Hindlimb muscle (tissue), 1 donor: ENCODE measurements around the gene ANKRD16. TPM values are rescaled to one million over a fixed set of nuclear protein-coding genes. Genes with fewer than 3 reads are reported as not detected.
A peak's percentile ranks its signal among the peaks of the same experiment; 100 is the strongest.
"Not testable (repeated sequence)": the region's sequence is repeated elsewhere in the genome, so short reads cannot be mapped to it uniquely, and the experiment has no call there.

ENCODE experiments used
- DNase-seq: peaks from one replicate; pipeline ENCODE4 v3.0.0-alpha.2; 2013
- polyA plus RNA-seq: library from polyadenylated mRNA; unstranded; fragments of 120-200 nt; gene quantifications from one replicate; pipeline ENCODE4 v1.2.1, GENCODE V29; 2013; ENCODE audit not compliant: insufficient read length

Gene ANKRD16
- polyA plus RNA-seq, 1 donor: 6.4 TPM

- no peak for DNase-seq
Measured at GRCh38 chr10:5902511-5903274, 13.0 kb upstream of the ANKRD16 start.

DNA sequence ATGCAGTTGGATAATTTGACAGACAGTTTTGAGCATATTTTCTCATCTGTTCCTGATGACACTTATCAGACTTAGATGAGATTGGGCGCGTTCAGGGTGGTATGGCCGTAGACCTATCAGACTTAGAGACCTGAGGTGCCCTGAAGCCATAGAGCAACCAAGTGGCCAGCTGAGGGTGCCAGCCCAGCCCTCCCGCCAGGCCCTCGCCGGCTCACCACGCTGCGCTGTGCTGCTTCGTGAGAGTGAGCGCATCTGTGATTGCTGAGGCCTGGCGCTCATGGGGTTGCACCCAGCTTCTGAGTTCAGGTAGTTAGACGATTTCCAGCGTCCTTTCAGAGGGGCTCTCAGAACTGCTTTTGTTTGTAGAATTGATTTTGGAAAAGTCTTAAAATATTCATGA, 10.6 kb upstream of the ANKRD16 start:
- no peak for DNase-seq

GRCh38 chr10:5898163-5898562, 8.5 kb upstream of the ANKRD16 start:
- DNase-seq: no peak

DNA sequence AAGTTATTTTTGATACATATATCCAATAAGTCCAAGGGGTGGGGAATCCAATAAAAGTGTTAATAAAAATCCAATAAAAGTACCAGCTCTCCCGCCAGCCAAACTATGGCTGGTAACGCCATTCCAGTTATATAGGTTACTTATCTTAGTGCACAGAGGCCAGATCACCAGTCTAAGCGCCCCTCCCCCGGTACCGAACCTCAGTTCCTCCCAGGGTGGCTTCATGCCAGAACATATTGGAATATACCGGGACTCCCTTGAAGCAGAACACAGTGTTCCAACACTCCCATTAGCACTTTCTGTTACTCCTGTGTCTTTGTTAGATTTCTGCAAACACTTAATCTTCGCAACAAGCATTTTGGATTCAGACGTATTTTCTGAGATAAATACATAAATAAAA, 7.8 kb upstream of the ANKRD16 start:
- no peak for DNase-seq

DNA sequence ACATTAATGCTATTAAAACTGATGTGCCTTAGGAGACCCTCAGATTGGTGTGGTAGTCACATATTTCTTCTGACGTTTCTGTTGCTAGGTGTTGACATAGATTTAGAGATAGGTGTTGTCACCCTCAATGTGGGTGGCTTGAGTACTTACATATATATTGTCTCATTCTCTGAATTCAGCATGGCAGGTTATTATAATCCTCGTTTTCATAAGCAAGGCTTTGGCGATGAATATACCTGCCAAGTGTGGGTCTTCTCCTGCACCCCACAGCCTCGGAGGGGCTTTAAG, 7.3 kb upstream of the ANKRD16 start:
- DNase-seq: no peak

GRCh38 chr10:5896208-5897052, 6.7 kb upstream of the ANKRD16 start:
- no peak for DNase-seq

DNA sequence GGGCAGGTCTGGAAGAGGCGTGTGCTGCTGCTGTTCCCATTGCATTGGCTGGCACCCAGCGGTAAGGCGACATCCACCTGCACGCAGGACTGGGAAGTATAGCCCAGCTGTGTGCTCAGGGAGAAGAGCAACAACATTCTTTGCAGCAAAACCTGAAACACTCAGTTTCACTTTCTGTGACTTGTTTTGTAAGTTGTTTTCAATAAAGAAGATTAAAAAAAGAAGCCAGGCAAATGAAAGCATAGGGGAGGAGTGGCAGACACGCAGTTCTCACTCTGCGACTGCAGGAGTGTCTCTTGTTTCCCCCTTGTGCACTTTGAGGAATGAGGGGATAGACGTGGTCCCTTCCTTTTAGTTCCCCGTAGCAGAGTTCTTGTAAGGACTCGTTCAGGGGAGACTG, 6.1 kb upstream of the ANKRD16 start:
- no peak for DNase-seq

GRCh38 chr10:5895365-5895764, 5.7 kb upstream of the ANKRD16 start:
- DNase-seq: no peak

DNA sequence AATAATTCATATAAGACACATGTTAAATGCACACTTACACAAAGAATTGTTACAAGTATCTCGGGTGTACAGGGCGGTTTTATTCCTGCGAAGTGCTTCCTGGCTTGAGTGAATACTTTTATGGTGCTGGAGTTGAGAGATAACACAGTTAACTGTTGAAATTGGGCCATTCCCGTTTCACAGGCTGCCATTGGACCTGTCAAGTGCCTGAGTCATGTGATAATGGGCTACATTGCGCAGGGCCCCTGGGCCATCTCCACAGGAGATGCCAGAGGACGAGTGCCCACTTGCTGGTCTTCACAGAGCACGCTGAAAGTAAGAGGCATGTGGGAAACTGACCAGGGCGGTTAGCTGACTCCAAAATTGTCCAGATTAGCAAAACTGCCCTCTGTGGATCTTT, 5.2 kb upstream of the ANKRD16 start:
- no peak for DNase-seq

DNA sequence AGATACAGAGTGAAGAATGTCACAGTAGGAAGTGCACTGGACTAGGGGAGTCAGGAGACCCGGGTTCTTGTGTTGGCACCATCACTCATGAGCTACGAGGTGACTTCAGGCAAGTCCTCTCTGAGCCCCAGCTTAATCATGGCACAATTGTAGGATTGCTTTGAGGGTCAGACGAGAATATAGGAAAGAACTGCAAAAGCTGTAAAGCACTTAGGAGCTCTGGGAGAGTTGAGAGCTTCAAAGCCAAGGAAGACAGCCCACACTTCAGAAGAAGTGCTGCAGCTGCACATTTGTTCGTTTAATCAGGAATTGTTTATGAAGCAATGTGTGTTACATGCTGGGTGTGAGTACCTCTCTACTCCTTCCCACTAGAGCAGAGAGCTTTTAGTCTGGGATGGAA, 4.7 kb upstream of the ANKRD16 start:
- no peak for DNase-seq

- DNase-seq: no peak
Measured at GRCh38 chr10:5893321-5893720, 3.6 kb upstream of the ANKRD16 start.

DNA sequence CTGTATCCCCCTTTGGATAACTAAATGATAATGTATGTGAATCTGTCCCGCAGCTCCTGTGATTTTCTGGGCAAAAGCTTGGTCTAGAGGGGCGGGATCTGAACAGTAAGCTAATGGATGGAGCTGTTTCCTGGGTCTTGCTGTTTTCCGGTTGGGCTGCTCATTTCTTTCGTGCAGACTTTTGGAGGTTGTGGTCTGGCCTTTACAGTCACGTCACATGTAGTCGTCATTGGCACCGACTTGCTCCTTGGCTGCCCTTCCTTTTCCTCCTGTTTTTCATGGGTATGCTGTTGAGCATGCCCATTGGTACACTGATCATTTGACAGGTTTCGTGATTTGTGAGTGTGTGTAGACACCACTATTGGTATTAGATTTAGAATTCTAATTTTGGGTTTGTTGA, 2.3 kb upstream of the ANKRD16 start:
- DNase-seq: no peak

GRCh38 chr10:5891009-5891408, 1.3 kb upstream of the ANKRD16 start:
- DNase-seq: no peak

DNA sequence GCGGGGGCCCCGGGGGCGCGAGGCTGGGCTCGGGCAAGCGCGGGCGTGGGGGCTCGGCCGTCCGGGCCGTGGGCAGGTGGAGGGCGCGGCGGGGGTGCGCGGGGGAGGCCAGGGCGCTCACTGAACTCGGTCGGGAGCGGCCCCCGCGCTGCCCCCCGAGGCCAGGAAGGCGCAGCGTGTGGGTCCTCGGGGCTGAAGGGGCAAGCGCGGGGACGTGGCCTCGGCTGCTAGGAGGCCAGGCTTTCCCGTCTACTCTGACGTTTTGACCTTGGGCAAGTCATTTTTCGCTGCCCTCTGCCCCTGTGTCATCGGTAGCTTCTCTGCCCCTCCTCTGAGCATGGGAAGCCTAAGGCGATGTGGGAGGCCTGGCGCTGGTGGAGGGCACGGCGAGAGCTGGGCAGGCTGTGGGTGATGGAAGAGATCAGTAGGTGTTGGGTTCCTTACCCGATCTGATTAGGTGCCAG, 791 bp upstream of the ANKRD16 start:
- no peak for DNase-seq

DNA sequence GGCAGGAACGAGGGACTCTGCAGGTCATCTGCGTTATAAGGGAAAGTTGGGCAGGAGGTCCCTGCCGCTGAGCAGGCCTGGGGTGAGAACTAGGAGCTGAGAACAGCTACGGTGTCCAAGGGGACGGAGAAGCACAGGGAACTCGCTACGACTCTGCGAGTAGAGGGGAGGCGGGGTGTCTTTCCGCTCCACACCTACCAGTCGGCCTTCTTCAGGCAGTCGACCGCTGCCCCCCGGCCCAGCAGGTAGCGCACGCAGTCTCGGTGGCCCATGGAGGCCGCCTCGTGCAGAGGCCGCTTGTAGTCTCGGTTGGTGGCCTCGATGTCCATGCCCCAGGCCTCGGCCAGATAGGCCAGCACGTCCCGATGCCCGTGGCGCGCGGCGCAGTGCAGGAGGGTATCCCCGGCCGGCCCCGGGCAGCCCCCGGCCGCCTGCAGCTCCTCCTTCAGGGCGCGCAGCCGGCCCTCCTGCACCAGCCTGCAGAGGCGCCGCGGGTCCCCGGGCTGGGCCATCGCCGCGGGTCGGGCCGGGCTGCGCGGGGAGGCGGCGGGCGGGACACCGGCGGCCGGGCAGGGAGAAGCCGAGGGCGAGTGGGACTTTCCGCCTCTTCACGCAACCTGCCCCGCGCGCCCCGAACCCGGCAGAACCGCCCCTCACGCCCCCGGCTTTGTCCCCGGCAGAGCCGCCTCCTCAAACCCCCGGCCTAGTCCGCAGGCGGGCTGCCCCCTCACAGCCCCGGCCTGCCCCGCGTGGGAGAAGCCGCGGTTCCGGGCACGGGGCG, 660 bp downstream of the ANKRD16 start:
- DNase-seq: no peak

DNA sequence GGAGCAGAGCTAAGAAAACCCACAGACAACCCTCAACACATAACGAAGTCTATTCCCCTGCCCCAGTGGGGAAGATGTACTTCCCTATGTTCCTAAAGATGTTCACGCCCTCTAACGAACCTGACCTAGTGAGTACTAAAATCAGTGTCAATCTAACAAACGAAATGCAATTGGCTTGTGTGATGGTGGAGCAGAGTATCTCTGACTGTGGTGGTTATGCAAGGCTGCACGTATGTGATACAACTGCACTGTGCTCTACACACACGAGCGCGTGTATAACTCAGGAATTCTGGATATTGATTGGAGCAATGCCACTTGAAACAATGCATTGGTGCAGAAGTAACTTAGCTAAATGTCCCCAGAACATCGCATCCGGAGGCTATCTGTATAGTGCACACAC, 1.3 kb downstream of the ANKRD16 start:
- DNase-seq: no peak

DNA sequence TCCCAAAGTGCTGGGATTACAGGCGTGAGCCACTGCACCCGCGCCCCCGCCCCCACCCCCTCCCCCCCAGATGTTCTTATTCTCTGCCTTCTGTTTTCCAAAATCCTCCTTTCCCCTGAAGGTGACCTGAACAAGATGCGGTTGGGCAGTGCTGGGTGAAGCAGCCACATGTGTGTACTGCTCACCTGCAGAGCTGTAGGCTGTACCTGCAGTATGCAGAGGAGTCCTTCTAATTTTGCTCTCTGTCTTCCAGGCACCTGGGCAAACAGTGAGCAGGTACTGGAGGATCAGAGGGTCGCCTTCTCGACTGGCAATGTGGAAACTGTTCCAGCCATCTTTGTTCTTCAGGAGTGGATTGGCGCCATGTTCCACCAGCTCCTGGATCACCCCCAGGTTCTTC, 2.1 kb downstream of the ANKRD16 start:
- DNase-seq: no peak

DNA sequence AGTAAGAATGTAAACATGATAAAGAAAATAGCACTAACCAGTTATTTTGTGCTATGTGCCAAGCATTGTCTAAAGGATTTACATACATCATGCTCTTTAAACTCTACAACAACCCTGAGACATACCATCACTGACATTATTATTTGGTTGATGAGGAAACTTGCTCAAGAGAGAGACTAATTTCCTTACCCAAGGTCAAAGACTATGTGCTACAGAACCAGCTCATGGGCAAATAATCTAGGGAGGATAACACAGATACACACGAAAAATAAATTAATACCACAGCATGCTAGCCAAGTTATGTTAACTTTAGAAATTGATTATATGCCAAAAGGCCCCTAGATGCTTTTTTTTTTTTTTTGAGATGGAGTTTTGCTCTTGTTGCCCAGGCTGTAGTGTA, 2.7 kb downstream of the ANKRD16 start:
- no peak for DNase-seq

- no peak for DNase-seq
Measured at GRCh38 chr10:5885619-5886018, 4.1 kb downstream of the ANKRD16 start.

DNA sequence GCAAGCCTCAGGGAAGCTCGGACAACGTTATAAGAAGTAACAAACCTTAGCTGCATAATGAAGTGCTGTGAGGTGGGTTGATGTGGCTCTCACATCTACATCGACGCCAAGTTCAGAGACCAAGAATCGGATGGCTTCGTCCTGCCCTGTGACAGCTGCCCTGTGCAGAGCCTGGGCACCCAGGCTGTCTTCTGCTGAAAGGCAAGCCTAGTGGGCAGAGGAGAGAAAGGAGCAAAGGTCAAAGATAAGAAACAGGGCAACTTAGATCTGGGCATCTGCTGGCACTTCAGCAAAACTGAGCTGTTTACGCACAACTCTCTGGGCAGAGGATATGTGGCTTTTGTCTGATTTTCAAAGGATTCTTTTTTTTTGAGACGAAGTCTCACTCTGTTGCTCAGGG, 6.7 kb downstream of the ANKRD16 start:
- DNase-seq: no peak

GRCh38 chr10:5877041-5877440, 12.7 kb downstream of the ANKRD16 start:
- not testable (repeated sequence) for DNase-seq

DNA sequence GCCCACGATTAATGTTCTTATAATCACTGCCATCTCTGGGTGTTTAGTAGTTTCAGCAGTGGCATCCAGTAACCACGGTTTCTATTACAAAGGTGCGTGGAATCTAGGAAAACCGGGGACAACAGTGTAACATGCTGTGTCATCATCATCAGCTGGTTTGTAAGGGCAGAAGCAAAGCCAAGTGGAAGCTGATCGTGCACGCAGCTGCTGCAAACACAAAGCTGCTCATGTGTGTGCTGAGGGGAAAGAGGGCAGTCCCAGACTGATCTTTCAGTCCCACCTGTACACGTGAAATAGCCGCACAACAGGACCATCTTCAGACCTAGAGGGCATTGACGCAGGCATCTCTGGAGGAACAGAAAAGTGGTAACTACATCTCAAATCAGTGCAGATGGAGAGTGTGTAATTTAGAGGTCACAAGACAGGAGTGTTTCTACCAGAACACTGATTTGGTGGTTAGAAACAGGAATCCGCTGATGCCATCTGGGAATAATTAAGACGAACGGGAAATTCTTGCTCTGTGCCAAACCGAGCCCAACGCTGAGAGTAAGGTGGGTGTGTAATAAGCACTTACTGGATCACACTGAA, 13.4 kb downstream of the ANKRD16 start:
- no peak for DNase-seq

- peak; percentile 84 for DNase-seq
Measured at GRCh38 chr10:5873515-5873995, 16.1 kb downstream of the ANKRD16 start.
